ENCODE measurements around the gene CEP170B.
"Not testable (repeated sequence)": the region's sequence is repeated elsewhere in the genome, so short reads cannot be mapped to it uniquely, and the experiment has no call there.

CEP170B gene

DNA sequence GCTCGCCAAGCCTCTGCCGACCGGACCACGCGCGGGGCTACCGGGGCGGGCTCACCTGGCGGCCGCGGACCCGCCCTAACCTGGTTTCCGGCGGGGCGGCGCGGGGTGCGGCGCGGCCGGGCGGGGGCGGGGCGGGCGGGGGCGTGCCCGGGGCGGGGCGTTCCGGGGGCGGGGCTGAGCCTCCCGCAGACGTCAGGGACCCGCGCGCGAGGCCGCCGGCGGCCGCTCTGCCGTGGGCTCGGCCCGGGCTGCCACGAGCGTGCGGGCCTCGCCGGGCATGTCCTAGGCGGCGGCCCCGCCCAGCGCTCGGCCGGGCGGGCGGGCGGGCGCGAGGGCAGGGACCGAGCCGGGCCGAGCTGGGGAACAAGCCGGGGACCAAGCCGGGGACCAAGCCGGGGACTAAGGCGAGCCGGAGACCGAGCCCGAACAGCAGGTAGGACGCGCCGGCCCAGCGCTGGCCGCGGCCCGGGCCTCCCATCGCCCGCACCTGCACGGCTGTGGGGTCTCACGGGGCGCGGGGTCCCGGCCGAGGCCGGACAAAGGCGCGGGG, at the start of gene CEP170B:
Gene CEP170B, plus strand, starts transcription at position 188 of the 550 bp plus-strand sequence. CDS start 3,183 bp downstream, outside the sequence.
- DNase-seq: no peak

DNA sequence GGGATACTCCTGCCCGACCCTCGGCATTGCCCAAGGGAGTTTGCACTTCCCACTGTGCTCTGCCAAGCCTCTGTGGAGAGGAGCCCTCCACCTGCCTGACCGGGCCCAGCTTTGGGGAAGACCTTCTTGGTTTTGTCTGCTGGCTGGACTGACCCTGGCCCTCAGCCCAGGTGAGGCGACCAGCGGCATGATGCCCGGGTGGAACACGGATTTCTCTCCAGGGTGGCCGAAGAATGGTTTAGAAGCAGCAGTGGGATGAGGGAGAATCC, 48.5 kb upstream of the CEP170B start:
- DNase-seq: no peak

DNA sequence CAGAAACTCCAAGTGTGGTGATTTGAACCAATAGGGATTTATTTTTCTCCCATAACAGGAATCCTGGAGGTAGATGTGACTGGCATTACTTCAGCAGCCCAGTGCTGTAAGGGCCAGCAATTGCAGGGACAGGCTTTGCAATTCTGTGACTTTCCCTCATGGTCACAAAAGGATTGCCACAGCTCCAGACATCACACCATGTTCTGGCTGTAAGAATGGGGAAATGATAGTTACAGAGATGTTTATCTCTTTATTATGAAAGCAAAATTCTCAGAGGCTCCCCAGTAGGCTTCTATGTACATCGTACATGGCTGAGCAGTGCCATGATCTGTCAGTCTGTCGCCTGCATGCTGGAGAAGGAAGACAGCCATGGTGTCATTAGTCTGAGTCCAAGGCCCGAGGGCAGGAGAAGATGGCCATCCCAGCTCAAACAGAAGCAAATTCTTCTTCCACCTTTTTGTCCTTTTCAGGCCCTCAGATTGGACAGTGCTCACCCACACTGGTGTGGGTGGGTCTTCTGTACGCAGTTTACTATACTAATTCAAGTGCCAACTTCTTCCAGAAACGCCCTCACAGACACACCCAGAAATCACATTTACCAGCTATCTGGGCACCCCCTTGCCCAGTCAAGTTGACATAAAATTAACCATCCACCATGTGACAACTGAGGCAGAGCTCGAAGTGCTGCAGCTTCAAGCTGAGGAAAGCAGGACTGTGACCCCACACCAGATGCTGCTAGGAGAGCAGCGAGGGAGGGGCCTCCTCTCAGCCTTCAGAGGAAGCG, 46.9 kb upstream of the CEP170B start:
- no peak for DNase-seq

DNA sequence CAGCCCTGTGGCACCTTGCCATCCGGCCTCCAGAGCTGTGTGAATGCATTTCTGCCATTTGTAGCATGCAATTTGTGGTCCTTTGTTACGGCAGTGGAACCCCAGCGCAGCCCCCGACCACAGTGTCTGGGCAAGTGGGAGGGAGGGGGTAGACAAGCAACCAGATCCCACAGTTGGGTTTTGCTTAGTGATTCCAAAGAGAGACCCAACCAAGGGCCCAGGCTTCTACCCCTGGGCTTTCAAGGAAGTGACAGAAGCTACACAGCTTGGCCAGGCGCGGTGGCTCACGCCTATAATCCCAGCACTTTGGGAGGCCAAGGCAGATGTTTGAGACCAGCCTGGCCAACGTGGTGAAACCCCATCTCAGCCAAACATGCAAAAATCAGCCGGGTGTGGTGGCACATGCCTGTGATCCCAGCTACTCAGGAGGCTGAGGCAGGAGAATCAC, 46.3 kb upstream of the CEP170B start:
- no peak for DNase-seq

DNA sequence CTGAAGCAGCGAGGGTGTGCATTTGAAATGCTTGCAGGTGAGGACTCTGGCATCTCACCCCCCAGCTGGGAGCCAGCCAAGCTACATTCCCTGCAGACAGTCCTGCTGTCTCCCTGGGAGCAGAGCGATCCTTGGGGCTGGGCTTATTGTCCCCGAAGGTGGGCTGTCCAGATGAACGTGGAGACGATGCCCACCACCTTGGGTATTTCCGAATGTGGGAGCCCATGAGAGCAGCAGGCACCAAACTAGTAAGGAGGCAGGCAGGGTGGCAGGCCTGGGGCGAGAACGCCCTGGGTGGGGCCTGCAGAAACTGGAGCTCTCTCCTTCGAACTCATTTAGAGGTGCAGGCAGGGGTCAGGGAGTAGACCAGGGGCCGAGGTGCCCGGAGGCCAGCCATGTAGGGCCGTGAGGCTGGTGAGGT, 45.7 kb upstream of the CEP170B start:
- DNase-seq: no peak

DNA sequence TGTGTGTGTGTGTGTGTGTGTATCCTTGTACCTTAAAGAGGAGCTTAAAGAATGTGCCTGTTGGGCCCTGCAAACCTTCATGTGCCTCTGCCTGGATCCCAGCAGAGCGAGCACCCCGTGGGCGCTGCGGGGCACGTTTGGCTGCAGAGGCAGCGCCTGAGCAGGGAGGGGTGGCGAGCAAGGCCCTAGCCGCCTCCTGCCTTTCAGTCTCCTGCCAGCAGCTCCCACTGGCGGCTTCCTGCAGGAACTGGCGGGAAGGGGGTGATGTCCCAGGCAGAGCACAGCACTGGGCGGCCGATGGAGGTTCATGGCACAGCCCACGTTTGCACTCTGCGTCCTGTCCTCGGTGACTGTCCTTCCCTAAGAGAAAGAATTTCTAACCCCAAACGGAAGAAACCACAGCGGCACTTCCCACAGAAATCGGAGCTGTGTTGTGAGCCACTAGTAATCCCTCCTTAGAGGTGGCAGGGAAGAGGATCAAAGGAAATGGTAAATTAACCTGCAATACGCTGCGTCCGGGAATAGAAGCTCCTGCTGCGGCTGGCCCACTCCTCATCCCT, 44.3 kb upstream of the CEP170B start:
- no peak for DNase-seq

DNA sequence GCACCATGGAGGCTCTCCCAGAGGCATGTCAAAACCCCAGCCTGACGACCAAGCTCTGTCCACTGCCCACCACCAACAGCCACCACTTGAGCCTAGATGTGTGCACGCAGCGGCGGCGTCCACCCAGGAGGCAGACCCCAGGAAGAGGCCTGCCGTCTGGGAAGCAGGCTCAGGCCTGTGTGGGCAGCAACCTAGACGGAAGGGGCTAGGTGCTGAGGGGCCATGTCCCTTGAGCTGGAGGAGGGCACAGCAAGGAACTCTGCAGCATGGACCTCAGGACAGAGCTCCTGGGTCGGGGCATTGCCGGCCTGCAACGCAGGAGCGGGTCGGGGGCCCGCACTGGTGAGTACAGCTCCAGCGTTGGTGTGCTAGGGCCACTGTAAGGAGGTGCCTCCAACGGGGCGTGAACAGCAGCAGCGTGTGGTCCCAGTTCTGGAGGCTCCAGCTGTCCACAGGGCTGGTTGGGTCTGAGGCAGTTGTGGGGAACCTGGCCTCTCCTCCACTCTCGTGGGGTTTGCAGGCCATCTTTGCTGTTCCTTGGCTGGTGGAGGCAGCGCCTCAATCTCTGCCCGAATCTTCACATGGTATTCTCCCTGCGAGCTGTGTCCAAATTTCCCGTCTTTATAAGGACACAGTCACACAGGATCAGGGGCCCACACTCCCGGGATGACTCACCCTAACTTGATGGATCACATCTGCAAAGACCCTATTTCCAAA, 43.7 kb upstream of the CEP170B start:
- DNase-seq: no peak

DNA sequence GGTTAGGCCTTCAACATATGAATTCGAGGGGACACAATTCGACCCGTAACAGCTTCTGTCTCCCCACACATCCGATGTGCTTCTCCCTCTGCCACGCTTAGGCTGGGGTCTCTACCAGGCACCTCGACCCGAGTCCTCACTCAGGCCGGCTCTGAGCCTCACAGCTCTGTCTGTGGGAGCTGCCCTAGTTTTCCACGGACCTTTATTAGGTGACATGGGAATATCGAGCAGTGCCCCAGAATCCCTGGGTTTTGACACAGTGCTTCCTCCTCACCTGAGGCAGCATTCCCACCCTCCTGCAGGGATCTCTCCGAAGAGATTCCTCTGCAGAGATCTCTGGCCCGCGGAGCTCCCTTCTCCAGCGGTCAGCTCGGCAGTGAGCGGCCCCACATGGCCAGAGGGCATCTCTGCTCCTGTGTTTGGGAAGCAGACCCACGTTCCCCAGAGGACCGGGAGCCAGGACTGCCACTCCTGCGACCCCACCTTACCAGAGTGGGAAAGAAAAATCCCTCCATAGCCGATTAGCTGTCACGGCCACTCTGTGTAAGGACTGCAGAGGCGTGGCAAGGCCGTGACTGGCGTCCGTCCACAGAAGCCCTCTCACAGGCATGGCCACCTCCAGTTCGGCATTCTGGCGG, 43.0 kb upstream of the CEP170B start:
- no peak for DNase-seq

DNA sequence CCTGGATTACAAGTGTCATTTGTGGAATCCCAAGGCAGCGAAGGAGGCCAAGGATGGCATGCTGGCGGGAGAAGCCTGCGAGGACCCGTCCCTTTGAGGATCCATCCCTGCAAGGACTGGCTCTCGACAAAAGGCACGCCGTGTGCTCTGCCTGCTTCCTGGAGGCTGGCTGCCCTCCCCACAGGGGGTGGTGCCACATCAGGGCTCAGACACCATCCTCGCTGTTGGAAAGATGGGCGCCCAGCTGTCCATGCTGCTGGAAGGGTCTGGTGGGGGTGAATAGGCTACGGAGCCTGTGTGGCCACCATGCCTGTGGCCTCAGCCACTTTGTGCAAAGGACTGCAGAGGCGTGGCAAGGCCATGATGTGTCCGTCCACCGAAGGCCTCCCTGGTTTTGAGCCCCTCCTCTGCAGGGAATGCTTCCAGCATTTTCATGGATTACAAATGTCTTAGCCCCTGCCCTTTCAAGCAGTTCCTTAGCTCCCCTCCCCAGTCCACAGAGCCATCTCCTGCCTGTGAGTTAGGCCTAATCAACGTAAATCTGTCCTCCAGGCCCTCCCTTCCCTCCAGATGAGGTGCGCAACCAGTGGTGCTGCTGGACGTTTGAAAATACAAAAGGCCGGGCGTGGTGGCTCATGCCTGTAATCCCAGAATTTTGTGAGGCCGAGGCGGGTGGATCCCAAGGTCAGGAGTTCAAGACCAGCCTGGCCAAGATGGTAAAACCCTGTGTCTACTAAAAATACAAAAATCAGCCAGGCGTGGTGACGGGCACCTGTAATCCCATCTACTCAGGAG, 42.0 kb upstream of the CEP170B start:
- DNase-seq: no peak

DNA sequence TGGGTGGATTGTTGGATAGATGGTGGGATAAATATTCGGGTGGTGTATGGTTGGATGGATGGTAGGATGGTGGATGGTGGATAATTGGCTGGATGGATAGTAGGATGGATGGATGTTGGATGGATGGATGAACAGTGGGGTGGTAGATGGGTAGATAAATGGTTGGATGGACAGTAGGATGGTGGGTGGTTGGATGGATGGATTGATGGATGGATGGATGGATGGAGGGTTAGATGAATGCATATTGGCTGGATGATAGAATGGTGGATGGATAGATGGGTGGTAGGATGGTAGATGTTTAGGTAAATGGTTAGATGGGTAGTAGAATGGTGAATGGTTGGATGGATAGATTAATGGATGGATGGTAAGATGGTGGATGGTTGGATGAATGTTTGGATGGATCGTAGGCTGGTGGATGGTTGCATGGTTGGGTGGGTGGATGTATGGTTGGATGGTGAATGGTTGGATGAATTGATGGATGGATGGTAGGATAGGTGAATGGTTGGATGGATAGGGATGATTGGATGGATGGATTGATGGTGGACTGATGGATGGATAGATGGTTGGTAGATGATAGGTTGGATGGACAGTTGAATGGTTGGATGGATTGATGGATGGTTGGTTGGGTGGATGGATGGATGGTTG, 40.6 kb upstream of the CEP170B start:
- no peak for DNase-seq

DNA sequence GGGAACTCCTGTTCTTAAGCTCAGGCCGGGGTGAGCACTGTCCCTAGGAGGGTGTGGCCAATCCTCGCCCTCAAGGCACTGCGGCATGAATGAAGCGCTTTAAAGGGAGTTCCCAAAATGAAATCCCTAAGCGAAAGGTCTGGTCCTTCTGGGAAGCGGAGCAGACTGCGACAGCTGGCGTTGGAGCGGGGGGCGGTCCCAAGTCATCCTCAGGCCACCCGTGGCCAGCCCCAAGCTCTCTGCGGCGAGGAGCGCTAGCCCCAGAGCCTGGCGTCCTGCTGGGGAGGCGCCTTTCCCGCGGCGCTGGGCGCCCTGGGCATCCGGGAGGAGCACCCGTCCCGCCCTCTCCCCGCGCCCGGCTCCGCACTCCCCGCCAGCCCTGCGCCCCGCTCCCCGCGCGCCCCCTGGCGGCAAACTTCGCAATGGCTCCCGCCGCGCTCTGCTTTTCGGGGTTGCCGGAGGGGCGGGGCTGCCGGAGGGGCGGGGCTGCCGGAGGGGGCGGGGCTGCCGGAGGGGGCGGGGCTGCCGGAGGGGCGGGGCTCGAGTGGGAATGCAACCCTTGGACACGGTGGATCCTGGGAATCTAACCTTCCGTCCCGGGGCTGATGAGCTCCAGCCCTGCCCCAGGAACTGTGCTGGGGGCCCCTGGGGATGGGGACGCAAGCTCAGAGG, 38.7 kb upstream of the CEP170B start:
- no peak for DNase-seq

DNA sequence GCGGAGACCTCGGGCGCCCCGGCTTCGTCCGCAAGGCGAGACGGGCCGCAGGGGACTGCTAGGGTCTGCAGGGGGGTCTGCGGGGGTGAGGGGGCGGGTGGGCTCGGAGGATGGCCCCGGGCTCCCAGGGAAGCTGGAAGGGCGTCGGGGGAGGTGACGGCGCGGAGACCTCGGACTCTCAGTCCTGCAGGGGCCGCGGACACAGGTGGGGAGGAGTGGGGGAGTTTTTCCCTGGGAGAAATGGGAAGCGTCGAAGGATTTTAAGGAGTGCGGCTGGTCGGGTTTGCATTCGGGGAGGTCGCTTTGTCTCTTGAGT, 38.2 kb upstream of the CEP170B start:
- DNase-seq: no peak

DNA sequence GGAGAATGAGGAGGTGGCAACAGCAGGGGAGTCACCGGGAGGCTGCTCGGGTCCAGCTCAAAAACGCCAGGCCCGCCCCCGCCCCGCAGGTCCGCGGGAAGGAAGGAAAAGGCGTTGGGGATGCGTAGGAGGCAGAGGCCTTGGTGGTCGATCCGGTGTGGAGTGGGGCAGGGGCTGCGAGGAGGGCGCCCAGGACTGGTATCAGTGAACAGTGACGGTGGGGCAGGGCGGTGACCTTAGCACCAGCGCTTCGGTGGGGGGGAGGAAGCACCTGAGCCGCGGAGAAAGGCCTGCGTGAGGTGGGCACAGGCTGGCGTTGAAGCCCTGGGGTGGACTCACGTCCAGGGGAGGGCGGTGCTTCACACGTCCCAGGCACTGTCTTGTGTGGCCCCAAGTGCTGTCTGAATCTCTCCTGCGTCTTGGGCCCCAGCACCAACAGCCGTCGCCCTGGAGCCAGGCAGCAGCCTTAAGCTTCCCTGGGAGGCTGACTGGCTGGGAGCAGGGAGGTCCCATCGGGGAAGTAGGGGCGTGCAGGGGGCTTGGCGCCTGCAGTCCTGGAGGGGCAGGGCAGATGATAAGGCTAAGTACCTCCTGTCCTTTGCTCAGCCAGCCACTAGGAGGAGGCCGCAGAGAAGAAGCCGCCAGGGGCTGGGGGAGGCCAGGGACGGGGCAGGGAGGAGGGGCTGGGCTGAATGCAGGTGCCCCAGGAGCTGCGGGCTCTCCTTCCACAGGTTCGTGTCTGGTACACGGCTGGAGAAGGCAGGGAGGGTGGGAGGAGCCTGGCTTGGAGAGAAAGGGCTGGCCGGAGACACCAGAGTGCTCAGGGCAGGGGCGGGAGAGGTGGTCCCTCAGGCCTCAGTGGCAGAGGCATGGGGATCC, 37.7 kb upstream of the CEP170B start:
- DNase-seq: no peak

DNA sequence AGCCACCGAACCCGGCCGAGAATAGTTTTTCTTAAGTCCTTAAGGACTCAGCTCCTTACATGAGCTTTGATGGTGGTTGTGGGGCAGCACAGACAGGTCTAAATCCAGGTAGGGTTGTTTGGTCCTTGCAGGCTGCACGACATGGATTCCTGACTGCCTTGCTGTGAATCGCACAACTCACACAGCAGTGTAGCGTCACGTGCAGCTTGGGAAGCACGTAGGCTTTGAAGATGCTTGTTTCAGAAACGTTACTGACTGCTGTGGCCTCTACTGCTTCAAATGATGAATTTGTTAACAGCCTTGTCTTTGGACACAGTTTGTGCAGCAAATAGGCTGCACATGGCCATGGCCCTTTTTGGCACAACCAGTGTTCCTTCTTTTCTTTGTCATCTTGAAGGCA, 34.3 kb upstream of the CEP170B start:
- no peak for DNase-seq

DNA sequence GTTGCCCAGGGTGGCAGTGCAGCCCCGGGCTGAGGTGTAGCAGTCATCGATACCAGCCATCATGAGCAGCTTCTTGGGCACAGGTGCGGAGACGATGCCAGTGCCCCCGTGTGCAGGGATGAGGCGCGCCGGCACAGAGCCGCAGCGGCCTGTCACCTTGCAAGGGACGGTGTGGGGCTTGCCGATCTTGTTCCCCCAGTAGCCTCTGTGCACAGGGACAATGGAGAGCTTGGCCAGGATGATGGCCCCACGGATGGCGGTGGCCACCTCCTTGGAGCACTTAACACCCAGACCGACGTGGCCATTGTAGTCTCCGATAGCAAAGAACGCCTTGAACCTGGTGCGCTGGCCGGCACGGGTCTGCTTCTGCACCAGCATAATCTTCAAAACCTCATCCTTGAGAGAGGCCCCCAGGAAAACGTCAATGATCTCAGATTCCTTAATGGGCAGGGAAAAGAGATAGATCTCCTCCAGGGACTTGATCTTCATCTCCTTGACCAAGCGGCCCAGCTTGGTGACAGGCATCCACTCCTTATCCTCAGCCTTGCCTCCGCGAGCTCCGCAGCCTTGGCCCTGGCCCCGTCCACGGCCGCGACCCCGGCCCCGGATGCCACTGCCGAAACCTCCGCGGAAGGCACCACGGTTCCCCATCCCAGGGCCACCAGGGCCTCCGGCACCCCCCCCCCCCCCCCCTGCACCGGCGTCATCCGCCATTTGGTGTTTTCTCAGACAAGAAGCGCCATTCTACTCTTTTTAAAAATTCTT, 28.7 kb upstream of the CEP170B start:
- not testable (repeated sequence) for DNase-seq

DNA sequence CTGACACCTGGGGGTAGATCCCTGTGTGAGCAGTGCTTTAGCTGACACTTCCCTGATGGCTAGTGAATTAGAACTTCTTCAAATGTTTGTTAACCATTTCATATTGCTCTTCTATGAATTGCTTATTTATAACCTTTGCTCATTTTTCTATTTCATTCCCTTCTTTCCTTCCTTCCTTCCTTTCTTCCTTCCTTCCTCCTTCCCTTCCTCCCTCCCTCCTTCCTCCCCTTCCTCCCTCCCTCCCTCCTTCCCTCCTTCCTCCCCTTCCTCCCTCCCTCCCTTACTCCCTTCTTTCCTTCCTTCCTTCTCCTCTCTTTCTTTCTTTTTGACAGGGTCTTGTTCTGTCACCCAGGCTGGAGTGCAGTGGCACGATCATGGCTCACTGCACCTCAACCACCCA, 23.3 kb upstream of the CEP170B start:
- no peak for DNase-seq

DNA sequence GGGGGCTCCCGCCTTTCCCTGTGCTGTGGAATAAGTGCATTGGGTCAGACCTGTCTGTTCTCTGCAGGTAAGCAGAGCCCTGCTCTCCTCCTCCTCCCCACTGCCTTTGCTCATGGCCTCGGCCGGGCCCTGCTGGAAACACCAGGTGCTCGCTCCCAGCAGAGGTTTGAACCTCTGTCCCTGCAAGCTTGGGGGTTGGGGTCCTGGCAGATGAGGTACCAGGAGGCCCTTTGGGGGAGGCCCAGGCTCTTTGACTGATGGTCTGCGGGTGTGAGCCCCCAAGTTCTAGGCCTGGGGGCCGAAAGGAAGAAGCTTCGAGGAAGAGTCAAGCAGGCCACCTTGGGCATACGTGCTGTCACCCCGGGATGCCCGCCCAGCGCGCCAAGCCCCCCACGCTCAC, 22.1 kb upstream of the CEP170B start:
- DNase-seq: no peak

DNA sequence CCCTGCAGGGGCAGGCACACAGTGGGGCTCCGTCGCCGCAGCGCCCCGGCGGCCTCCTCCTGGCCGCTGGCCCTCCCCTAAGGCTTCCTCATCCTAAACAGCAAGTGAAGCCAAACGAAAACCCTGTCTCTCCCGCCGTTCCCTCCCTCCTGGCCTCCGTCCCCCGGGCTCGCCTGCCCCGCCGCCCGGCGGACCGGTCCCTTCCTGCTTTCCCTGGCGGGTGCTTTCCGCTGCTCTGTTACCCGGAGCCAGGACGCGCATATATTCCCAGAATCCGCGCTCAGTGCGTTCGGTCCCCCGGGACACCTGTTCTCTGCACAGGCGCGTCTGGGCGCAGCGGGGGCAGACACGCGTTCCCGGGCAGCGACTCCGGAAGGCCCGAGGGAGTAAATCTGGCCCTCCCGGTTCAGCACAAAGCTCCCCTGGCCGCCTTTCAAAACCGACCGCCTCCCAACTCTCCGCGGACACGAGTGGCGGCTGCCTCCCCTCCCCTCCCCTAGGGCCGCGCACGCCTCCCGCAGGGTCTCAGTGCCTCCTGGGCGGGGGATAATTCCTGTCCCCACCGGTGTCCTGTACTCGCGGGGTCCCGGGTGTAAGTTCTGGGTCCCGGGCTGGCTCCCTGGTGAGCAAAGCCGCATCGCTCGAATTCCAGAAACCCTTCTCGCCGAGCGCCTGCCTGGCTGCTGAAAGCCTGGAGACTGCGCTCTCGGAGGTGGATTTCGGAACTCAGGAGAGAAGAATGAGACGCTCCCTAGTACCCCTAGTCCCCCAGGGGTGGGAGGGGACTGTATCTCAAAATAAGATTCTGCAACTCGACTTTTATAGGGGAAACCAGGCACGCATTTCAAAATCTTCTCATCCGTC, 21.4 kb upstream of the CEP170B start:
- no peak for DNase-seq

All from SIG-M5 (cell line).